ENCODE results near the gene RNF150.

Gene RNF150

DNA sequence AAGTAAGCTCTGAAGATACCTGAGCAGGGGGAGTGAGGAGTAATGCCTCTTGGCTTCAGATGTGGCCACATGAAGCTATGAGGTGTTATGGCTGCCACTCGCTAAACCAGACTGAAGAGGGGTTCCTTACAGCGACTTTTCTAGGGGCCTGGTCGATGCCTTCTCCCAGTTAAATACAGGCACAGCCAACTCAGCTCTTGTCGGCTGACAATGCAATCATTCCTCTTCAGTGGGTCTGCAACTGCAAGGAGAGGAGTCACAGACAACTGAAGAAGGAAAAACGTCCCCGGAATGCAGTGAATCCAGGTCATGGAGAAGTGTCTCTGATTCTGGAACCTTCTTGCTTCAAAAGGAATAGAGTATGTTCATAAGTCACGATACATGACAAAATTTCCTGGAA, 106.4 kb downstream of the RNF150 start:
- DNase-seq (ENCODE audit: low read depth in 2 of 2) = no peak

DNA sequence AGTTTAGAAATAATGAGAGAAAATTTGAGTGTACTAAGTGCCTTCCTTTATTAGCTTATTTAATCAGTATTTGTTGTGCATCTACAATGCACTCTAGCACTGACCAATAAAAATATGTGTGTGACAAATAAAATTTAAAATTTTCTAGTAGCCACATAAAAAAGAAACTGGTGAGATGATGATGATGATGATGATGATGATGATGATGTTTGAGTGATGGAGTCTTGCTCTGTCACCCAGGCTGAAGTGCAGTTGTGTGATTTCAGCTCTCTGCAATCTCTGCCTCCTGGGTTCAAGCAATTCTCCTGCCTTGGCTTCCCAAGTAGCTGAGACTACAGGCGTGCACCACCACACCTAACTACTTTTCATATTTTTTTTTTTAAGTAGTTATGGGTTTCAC, 110.2 kb downstream of the RNF150 start:
- no peak for DNase-seq (ENCODE audit: low read depth in 2 of 2)

- DNase-seq (ENCODE audit: low read depth in 2 of 2) = no peak
Observed at GRCh38 chr4:141022111-141022695, 111.1 kb downstream of the RNF150 start.

- no peak for DNase-seq (ENCODE audit: low read depth in 2 of 2)
Observed at GRCh38 chr4:141021397-141022110, 111.7 kb downstream of the RNF150 start.

GRCh38 chr4:141020801-141021261, 112.4 kb downstream of the RNF150 start:
- no peak for DNase-seq (ENCODE audit: low read depth in 2 of 2)

DNA sequence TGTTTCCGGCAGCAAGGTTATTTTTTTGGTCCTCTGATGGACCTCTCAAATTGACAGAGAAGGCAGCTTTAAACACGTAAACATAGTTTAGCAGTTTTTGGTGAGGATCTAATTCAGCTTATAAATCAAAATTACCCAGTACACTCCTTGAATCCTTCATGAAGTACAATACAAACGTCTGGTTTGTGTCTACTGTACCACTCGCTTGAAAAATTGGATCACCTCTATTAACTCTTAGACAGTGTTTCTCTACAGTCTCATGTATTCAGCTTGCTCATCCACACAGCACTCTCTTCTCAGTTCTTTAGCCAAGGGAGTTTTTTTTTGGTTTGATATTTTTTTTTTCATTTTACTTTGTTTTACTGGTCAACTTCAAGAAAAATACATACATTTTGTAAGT, 113.5 kb downstream of the RNF150 start:
- no peak for DNase-seq (ENCODE audit: low read depth in 2 of 2)

GRCh38 chr4:141016117-141016798, 117.0 kb downstream of the RNF150 start:
- no peak for DNase-seq (ENCODE audit: low read depth in 2 of 2)

GRCh38 chr4:141013899-141014298, 119.4 kb downstream of the RNF150 start:
- no peak for DNase-seq (ENCODE audit: low read depth in 2 of 2)

- DNase-seq (ENCODE audit: low read depth in 2 of 2) = no peak
Observed at GRCh38 chr4:141011901-141012315, 121.4 kb downstream of the RNF150 start.

DNA sequence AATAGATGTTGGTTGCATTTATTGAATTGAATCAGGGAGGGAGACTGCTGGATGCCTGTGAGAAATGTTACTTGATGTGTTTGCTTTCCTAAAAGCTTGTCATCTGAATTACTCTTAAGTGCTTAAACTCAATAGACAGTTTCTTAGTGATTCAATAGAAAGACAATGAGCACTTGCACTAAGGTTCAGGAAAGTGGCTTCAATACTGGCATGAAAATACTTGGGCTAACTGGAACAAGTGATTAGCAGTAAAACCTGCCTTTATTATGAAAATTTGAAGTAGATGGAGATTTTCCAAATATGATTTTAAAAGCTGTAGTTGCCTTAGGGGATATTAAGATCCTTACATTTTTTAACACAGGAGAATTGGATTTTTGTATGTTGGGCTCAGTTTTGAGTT, 123.3 kb downstream of the RNF150 start:
- no peak for DNase-seq (ENCODE audit: low read depth in 2 of 2)

DNA sequence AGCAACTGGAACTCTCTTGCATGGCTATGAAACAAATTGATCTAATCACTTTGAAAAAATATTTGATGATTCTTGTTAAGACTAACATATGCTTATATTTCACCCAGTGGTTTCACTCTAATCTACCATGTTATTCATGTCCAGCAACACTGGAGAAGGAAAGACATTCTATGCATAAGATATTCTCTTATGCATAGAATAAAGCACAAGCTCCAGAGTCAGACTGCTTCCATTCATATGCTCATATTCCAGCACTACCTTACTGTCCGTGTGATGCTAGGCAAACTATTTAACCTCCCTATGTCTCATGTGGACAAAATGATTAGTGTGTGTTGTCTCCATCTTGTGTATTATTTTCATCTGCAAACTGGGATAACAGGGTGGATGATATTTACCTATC, 124.1 kb downstream of the RNF150 start:
- DNase-seq (ENCODE audit: low read depth in 2 of 2) = no peak

GRCh38 chr4:141006242-141006802, 126.9 kb downstream of the RNF150 start:
- no peak for DNase-seq (ENCODE audit: low read depth in 2 of 2)

- no peak for DNase-seq (ENCODE audit: low read depth in 2 of 2)
Observed at GRCh38 chr4:141004823-141005222, 128.4 kb downstream of the RNF150 start.

DNA sequence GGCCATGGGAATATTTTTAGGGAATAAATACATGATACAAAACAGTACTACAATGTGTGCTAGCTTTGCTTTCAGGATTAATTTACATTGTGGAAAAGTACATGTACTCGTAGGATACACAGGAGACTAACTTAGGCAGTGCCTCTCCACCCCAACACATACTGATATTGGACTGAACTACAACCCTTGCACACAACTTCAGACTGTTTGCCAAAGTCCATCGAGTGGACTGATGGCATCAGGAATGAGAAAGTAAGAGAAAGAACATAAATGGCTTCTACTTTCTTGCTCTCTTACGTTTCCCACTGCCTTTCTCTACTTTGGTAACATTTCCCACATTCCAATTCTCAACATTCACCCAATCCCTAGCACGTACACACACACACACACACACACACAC, 130.1 kb downstream of the RNF150 start:
- no peak for DNase-seq (ENCODE audit: low read depth in 2 of 2)

GRCh38 chr4:141002323-141002805, 130.9 kb downstream of the RNF150 start:
- DNase-seq (ENCODE audit: low read depth in 2 of 2) = no peak

DNA sequence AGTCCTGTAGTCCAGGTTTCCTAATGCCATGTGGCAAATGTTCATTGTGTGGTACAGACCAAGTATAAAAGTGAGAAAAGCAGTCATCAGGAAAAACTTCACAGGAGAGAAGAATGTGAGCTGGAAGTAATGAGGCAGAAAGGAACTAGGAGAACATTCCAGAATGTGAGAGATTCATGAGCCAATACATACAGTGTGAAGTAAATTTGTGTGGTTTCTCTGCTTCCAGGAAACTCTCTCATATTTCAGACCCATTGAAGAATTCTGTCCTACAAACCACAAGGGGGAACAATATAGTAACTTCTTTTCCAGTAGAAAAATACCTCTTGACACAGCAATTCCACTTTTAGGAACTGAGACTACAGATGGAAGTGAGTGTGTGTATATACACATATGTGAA, 136.5 kb downstream of the RNF150 start:
- DNase-seq (ENCODE audit: low read depth in 2 of 2) = no peak

DNA sequence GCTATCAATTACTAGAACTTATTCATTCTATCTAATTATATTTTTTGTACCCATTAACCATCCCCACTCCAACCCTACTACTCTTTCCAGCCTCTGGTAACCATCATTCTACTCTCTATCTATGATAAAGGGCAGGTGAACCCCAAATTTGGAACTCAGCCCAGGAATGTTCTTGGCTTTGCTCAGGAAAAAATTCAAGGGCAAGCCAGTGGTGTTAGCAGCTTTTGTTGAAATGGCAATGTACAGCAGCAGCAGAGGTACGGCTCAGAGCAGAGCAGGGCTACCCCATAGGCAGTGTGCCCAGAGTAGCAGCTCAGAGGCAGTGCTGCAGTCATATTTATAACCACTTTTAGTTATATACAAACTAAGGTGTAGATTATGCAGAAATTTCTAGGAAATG, 138.2 kb downstream of the RNF150 start:
- no peak for DNase-seq (ENCODE audit: low read depth in 2 of 2)

DNA sequence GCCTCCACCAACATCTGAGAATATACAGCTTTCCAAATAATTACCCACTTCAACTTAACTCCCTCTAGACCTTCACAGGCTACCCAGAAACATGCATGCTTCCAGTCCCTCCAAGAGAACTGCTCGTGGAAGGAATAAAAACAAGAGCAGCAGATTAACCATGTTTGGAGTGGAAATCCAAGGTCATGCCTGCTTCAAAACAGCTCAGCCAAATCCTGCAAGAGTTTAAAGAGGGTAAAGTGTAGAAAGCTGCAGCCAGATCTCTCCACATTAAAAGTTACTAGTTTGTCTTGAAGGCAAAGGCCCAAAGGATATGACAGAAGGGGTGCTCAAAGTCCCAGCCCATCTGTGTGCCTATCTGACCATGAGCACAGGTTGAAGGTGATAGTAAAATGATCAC, 139.3 kb downstream of the RNF150 start:
- DNase-seq (ENCODE audit: low read depth in 2 of 2) = no peak

- DNase-seq (ENCODE audit: low read depth in 2 of 2) = no peak
Observed at GRCh38 chr4:140993370-140993769, 139.9 kb downstream of the RNF150 start.

DNA sequence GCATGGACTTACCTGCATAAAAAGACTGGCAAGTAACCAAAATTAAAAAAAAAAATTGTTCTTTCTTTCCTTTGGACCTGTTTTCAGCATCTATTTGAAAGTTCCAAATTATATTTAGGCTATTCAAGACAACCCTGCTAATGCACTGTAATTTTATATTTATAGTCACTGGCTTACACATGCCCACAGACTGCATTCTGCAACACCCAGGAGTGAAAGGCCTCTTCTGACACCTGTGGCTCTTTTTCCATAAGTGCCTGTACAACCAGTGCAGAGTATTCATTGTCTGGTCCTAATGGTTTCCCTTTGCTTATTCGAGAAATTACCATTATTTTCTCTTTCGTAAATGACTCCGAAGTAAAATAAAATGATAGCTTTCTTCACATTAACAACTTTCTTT, 143.3 kb downstream of the RNF150 start:
- no peak for DNase-seq (ENCODE audit: low read depth in 2 of 2)

DNA sequence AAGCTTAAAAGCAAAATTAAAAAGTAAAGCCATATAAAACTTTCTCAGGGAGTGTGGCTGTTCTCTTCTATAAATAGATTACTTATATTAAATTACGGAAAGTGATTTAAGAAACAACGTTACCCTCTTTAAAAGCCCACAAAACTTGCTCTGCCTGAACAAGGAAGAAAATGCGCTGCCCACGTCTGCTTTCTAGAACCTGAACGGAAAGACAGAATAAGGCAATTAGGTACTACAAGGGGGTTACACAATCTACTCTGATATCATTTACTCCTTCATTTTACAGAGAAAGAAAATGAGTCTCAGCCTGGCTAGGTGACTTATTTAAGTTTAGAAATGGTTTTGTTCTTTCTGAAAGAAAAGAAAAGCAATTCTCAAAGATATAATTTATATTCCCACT, 147.2 kb downstream of the RNF150 start:
- DNase-seq (ENCODE audit: low read depth in 2 of 2) = no peak

DNA sequence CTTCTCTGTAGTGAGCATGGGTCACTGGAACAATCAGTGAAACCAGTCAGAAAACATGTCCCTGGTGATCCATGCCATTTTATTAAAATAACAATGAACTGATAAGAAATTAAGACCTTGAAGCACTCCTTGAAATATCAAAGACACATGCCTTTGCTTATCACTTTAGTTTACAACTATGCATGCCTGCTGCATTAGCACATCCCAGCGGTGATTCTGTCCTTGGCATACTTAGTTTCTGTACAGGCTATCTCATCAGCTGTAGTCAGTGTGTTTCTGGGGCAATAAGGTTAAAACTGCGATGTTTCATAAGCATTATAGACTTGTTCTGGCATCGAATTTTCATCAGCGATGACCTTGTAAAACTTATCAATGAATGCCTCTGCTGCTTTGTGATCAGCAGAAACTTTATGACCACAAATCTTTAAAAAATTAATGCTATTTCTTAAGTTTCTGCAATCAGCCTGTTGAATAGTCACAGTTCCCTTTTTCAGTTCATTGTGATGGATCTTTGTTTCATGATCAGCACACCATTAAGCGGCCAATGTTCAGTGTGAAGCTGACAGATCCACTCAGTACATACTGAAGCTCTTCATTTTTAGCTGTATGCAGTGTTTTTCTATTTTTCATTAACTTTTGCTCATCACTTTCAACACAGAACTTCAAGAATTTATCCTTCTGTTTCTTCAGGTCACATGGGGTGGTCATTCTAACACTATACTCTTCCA, 150.5 kb downstream of the RNF150 start:
- no peak for DNase-seq (ENCODE audit: low read depth in 2 of 2)

All from stimulated activated CD8-positive, alpha-beta memory T cell treated with anti-CD3 and anti-CD28 coated beads, Interleukin-15, amount 100 ng/mL, for 48 hours (primary cell).